Stomach (tissue), 9 donors: ENCODE results near the gene TSPAN3. TPM values are rescaled to one million over a fixed set of nuclear protein-coding genes. Genes with fewer than 3 reads are reported as not detected.

Source experiments
- DNase-seq, 2 donors: peaks; one replicate each; pipeline versions ENCODE4 v3.0.0 to v3.0.0-alpha.2; 2013 to 2019
- H3K27ac ChIP-seq, 5 donors: fragments of 200-600 bp in 4 of 5; sonication (generic) in 4 of 5; one replicate each; pipeline ENCODE4 v1.5.1; 2013 to 2019; ENCODE audit warnings: mild to moderate bottlenecking in 1 of 5, moderate library complexity in 1 of 5
- H3K27me3 ChIP-seq, 3 donors: fragments of 200-600 bp; sonication (generic); one replicate each; pipeline ENCODE4 v1.5.1; 2017 to 2019; ENCODE audit warnings: mixed run types in 1 of 3
- H3K36me3 ChIP-seq, 4 donors: fragments of 200-600 bp; sonication (generic); 1 replicate in 3 of 4; 2 replicates in 1 of 4; pipeline ENCODE4 v1.5.1; 2016 to 2019
- H3K4me1 ChIP-seq, 4 donors: fragments of 200-600 bp; sonication (generic); one replicate each; pipeline ENCODE4 v1.5.1; 2016 to 2019
- H3K4me3 ChIP-seq, 4 donors: fragments of 200-600 bp; sonication (generic) in 3 of 4; one replicate each; pipeline ENCODE4 v1.5.1; 2016 to 2019; ENCODE audit warnings: mild to moderate bottlenecking in 1 of 4
- H3K9me3 ChIP-seq, 4 donors: fragments of 200-600 bp; sonication (generic); one replicate each; pipeline ENCODE4 v1.5.1; 2016 to 2019
- CTCF ChIP-seq, 7 experiments: fragments of 450-650 bp in 4 of 7; fragments of 200-600 bp in 3 of 7; sonication (generic) in 3 of 7; IDR thresholded peaks; one replicate each; pipeline ENCODE4 v1.5.1; 2016 to 2019; ENCODE audit warnings: antibody characterized with exemption in 7 of 7, control low read depth in 2 of 7, mild to moderate bottlenecking in 1 of 7
- EP300 ChIP-seq: sonication (generic); formaldehyde crosslinking; IDR thresholded peaks from one replicate; pipeline ENCODE4 v1.6.1; 2017; ENCODE audit warnings: antibody characterized with exemption
- POLR2A ChIP-seq, 4 donors: fragments of 450-650 bp; IDR thresholded peaks; one replicate each; pipeline ENCODE4 v1.6.1; 2016; ENCODE audit warnings: antibody characterized with exemption in 4 of 4, control low read depth in 2 of 4, mild to moderate bottlenecking in 1 of 4, moderate library complexity in 1 of 4
- POLR2AphosphoS5 ChIP-seq, 3 donors: sonication (generic); formaldehyde crosslinking; IDR thresholded peaks; one replicate each; pipeline ENCODE4 v1.6.1; 2016; ENCODE audit warnings: antibody characterized with exemption in 3 of 3
- WGBS, 5 donors: extraction: QIAGEN DNeasy Blood & Tissue Kit in 3 of 5; methylation state at CpG; one replicate each; pipeline versions ENCODE4 v1.1.5 to v1.1.7; 2013 to 2018; 5-methylcytosine and 5-hydroxymethylcytosine counted together
- intact Hi-C: fragments of 100-400 bp; cut with DNase I; formaldehyde crosslinking; loops from one replicate; pipeline ENCODE4 v1.15.1; 2023; ENCODE audit warnings: low total_unique reads
- polyA plus RNA-seq, 3 donors: library from polyadenylated mRNA; stranded (reverse); fragments of 200-250 nt; gene quantifications; one replicate each; pipeline ENCODE4 v1.2.3, GENCODE V29; 2013
- total RNA-seq, 5 donors: library from RNA; depleted of rRNA; stranded (reverse); fragments of >200 nt; gene quantifications; one replicate each; pipeline versions ENCODE4 v1.1.0 to v1.2.3, GENCODE V29; 2014 to 2016
- donor health status: healthy with polysubstance abuse.
- donor health status: Bipolar disorder and iron deficiency.
- donor health status: healthy.

The TSPAN3 gene
- total and polyA plus RNA-seq, 8 donors = 42.9 to 390 (median 99.7) TPM

GRCh38 chr15:77087213-77087612 is 16.3 kb upstream of the TSPAN3 start:
- no peak for TF ChIP-seq POLR2AphosphoS5 (IDR thresholded peaks at IDR 0.05)
- no peak for TF ChIP-seq CTCF (IDR thresholded peaks at IDR 0.05)
- no peak for TF ChIP-seq POLR2A (IDR thresholded peaks at IDR 0.05)
- TF ChIP-seq EP300 = no peak
- no peak for DNase-seq

GRCh38 chr15:77085297-77085696 is 14.4 kb upstream of the TSPAN3 start:
- no peaks in the 10 kb centered on the region for H3K36me3 ChIP-seq
- DNase-seq = no peak
- H3K27ac ChIP-seq = no peak overlapping the region
- H3K4me3 ChIP-seq = no peak overlapping the region
- intact Hi-C loops = no loop called here
- WGBS, 5 donors = 19 to 75% (median 39%) methylated on average over 2 of the region's 2 CpGs
- no peaks in the 10 kb centered on the region for H3K9me3 ChIP-seq
- no peak for TF ChIP-seq EP300
- no peaks in the 10 kb centered on the region for H3K27me3 ChIP-seq
- peaks cover 5 to 11% (median 10%) of the 10 kb centered on the region in 4 donors for H3K4me1 ChIP-seq

More at GRCh38 chr15:77087213-77087612, 16.3 kb upstream of the TSPAN3 start:
- no peaks in the 10 kb centered on the region for H3K9me3 ChIP-seq
- peaks cover 5 to 11% (median 10%) of the 10 kb centered on the region in 4 donors for H3K4me1 ChIP-seq
- no peak overlapping the region for H3K27ac ChIP-seq
- WGBS, 5 donors = 77 to 93% (median 87%) methylated on average over 2 of the region's 2 CpGs
- H3K27me3 ChIP-seq = no peaks in the 10 kb centered on the region
- no peaks in the 10 kb centered on the region for H3K36me3 ChIP-seq
- no peak overlapping the region for H3K4me3 ChIP-seq
- intact Hi-C loops = no loop called here

- Histone ChIP-seq H3K27ac (no peak overlapping the region), H3K4me3 (no peak overlapping the region), H3K27me3 (no peaks in the 10 kb centered on the region), H3K9me3 (no peaks in the 10 kb centered on the region), H3K36me3 (no peaks in the 10 kb centered on the region), H3K4me1 (peaks cover 5 to 11% (median 10%) of the 10 kb centered on the region in 4 donors)
- TF ChIP-seq POLR2A (IDR thresholded peaks at IDR 0.05) (no peak), CTCF (IDR thresholded peaks at IDR 0.05) (no peak), POLR2AphosphoS5 (IDR thresholded peaks at IDR 0.05) (no peak), EP300 (no peak)
- 89 to 95% (median 92%) methylated on average over 8 of the region's 8 CpGs for WGBS, 5 donors
- no peak for DNase-seq
- intact Hi-C loops = no loop called here
Measured at GRCh38 chr15:77084436-77084835, 13.5 kb upstream of the TSPAN3 start.

DNA sequence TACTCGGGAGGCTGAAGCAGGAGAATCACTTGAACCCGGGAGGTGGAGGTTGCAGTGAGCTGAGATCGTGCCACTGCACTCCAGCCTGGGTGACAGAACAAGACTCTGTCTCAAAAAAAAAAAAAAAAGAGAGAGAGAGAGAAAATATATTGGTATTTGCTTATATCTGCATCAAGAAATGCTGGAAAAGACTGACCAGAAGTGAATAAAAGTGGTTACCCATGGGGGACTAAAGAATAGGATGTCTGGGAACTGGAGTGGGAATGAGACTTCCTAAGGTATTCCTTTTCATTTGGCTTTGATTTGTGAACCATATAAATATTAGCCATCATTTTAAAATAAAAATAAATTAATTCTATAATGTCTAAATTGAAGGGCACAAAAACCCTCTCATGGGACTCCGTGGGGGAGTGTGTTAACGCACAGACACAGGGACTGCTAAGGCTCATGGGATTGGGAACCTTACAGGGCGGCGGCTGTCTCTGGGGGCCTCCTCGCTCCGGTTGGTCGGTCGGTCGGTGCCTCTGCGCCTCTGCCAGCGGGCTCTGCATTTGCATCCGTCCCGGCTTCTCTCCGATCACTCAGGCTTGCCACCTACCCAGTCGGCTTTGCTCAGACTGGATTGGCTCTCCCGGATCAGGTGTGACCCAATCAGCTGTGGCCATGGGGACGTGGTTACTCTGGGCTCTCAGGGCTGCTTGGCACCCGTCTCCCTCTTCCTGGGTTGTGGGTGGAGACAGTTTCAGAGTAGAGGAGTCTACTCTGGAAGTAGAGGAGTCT is 12.7 kb upstream of the TSPAN3 start:
- TF ChIP-seq CTCF (IDR thresholded peaks at IDR 0.05) (no peak), POLR2AphosphoS5 (IDR thresholded peaks at IDR 0.05) (peak in 2 of 3 donors; percentile 35 to 58)
- Histone ChIP-seq H3K4me3 (peak overlapping the region; percentile 21 to 34 (median 25)), H3K27ac (peak overlapping the region in 3 of 5 donors; percentile 14 to 37 (median 37)), H3K27me3 (no peaks in the 10 kb centered on the region), H3K9me3 (no peaks in the 10 kb centered on the region), H3K36me3 (no peaks in the 10 kb centered on the region), H3K4me1 (peaks cover 5 to 11% (median 10%) of the 10 kb centered on the region in 4 donors)
- WGBS, 5 donors = 11 to 15% (median 13%) methylated on average over 19 to 21 of the region's 21 CpGs
- DNase-seq = peak; percentile 83 to 91
- intact Hi-C loops = no loop called here

GRCh38 chr15:77081971-77082370 is 11.1 kb upstream of the TSPAN3 start:
- Histone ChIP-seq H3K4me1 (peaks cover 5 to 11% (median 10%) of the 10 kb centered on the region in 4 donors), H3K4me3 (no peak overlapping the region), H3K27ac (no peak overlapping the region), H3K27me3 (no peaks in the 10 kb centered on the region), H3K9me3 (no peaks in the 10 kb centered on the region), H3K36me3 (no peaks in the 10 kb centered on the region)
- WGBS, 5 donors = 78 to 89% (median 83%) methylated on average over 5 of the region's 5 CpGs
- no peak for DNase-seq
- intact Hi-C loops = no loop called here
- TF ChIP-seq EP300 = no peak
- no peak for TF ChIP-seq POLR2A (IDR thresholded peaks at IDR 0.05)
- no peak for TF ChIP-seq CTCF (IDR thresholded peaks at IDR 0.05)
- no peak for TF ChIP-seq POLR2AphosphoS5 (IDR thresholded peaks at IDR 0.05)
